Neuronal stem cell (in vitro differentiated cells): ENCODE results near the gene NTN4.

Experiments used
- DNase-seq: peaks from one replicate; pipeline ENCODE4 v3.0.0-alpha.2; 2013; ENCODE audit warnings: low spot score
- H2AFZ ChIP-seq: one replicate; pipeline ENCODE4 v1.6.1; 2013; ENCODE audit warnings: mild to moderate bottlenecking, low read length, inconsistent platforms
- H2AK5ac ChIP-seq: 2 replicates; pipeline ENCODE4 v1.6.1; 2013; ENCODE audit warnings: low read depth, mild to moderate bottlenecking, inconsistent platforms, low read length, moderate library complexity, mixed read lengths
- H2BK120ac ChIP-seq: 2 replicates; pipeline ENCODE4 v1.6.1; 2013; ENCODE audit warnings: low read depth, mild to moderate bottlenecking, inconsistent platforms, low read length, moderate library complexity, mixed read lengths
- H2BK12ac ChIP-seq: one replicate; pipeline ENCODE4 v1.6.1; 2013; ENCODE audit warnings: low read length, inconsistent platforms
- H2BK15ac ChIP-seq: 2 replicates; pipeline ENCODE4 v1.6.1; 2013; ENCODE audit warnings: mild to moderate bottlenecking, low read length, inconsistent platforms, mixed read lengths
- H2BK5ac ChIP-seq: one replicate; pipeline ENCODE4 v1.6.1; 2013; ENCODE audit warnings: inconsistent platforms, mild to moderate bottlenecking, low read length, moderate library complexity
- H3K14ac ChIP-seq: one replicate; pipeline ENCODE4 v1.6.1; 2013; ENCODE audit warnings: low read length, inconsistent platforms
- H3K18ac ChIP-seq: 2 replicates; pipeline ENCODE4 v1.6.1; 2013; ENCODE audit warnings: low read length, inconsistent platforms
- H3K23ac ChIP-seq: 2 replicates; pipeline ENCODE4 v1.6.1; 2013; ENCODE audit warnings: low read depth, mild to moderate bottlenecking, mixed read lengths, low read length, inconsistent platforms; ENCODE audit not compliant: poor library complexity
- H3K27ac ChIP-seq: replicated peaks from 3 replicates; pipeline ENCODE4 v1.5.1; 2013; ENCODE audit warnings: low read length, inconsistent platforms
- H3K27me3 ChIP-seq, 3 experiments: 2 replicates each; pipeline ENCODE4 v1.6.1; 2013; ENCODE audit warnings: low read length in 3 of 3, mild to moderate bottlenecking in 2 of 3, inconsistent platforms in 1 of 3, low read depth in 1 of 3, mixed read lengths in 1 of 3, moderate library complexity in 1 of 3; ENCODE audit not compliant: control insufficient read depth in 3 of 3, insufficient read depth in 3 of 3
- H3K36me3 ChIP-seq, 2 donors: replicated peaks in 1 of 2; 2 replicates each; pipeline ENCODE4 v1.6.1; 2013; ENCODE audit warnings: low read length in 2 of 2; ENCODE audit not compliant: control insufficient read depth in 2 of 2, insufficient read depth in 2 of 2
- H3K4ac ChIP-seq: 2 replicates; pipeline ENCODE4 v1.6.1; 2013; ENCODE audit warnings: inconsistent platforms, mild to moderate bottlenecking, low read length, moderate library complexity
- H3K4me1 ChIP-seq, 2 donors: 1 replicate in 1 of 2; 2 replicates in 1 of 2; pipeline ENCODE4 v1.6.1; 2013; ENCODE audit warnings: low read length in 2 of 2, low read depth in 1 of 2; ENCODE audit not compliant: control insufficient read depth in 2 of 2, insufficient read depth in 1 of 2
- H3K4me2 ChIP-seq: one replicate; pipeline ENCODE4 v1.6.1; 2013; ENCODE audit warnings: mild to moderate bottlenecking, low read length, inconsistent platforms; ENCODE audit not compliant: insufficient read depth, poor library complexity, severe bottlenecking
- H3K4me3 ChIP-seq, 2 donors: 2 replicates each; pipeline ENCODE4 v1.5.1; 2013; ENCODE audit warnings: low read length in 2 of 2, mild to moderate bottlenecking in 2 of 2, inconsistent platforms in 1 of 2, moderate library complexity in 1 of 2
- H3K79me1 ChIP-seq: one replicate; pipeline ENCODE4 v1.6.1; 2013; ENCODE audit warnings: low read depth, mild to moderate bottlenecking, inconsistent platforms, low read length, moderate library complexity
- H3K9ac ChIP-seq: one replicate; pipeline ENCODE4 v1.6.1; 2013; ENCODE audit warnings: mild to moderate bottlenecking, low read depth, low read length, inconsistent platforms; ENCODE audit not compliant: poor library complexity
- H3K9me3 ChIP-seq, 2 donors: replicated peaks in 1 of 2; 2 replicates each; pipeline versions ENCODE3 to v1.6.1; 2013; ENCODE audit warnings: low read length in 2 of 2, mild to moderate bottlenecking in 2 of 2, inconsistent platforms in 1 of 2, low read depth in 1 of 2, mixed read lengths in 1 of 2, moderate library complexity in 1 of 2; ENCODE audit not compliant: control insufficient read depth in 2 of 2, insufficient read depth in 1 of 2
- H4K8ac ChIP-seq: one replicate; pipeline ENCODE4 v1.6.1; 2013; ENCODE audit warnings: low read depth, mild to moderate bottlenecking, inconsistent platforms, low read length, moderate library complexity
- H4K91ac ChIP-seq: one replicate; pipeline ENCODE4 v1.6.1; 2013; ENCODE audit warnings: low read length, low read depth, mild to moderate bottlenecking, inconsistent platforms; ENCODE audit not compliant: poor library complexity
- WGBS, 2 donors: extraction: QIAGEN DNeasy Blood & Tissue Kit; methylation state at CpG; one replicate each; pipeline ENCODE4 v1.1.7; 2013; ENCODE audit warnings: missing lambda C conversion rate in 2 of 2, mixed read lengths in 1 of 2; ENCODE audit not compliant: insufficient read length in 2 of 2, insufficient replicate concordance in 1 of 2; ENCODE audit errors: extremely low coverage in 2 of 2; 5-methylcytosine and 5-hydroxymethylcytosine counted together

Gene NTN4

DNA sequence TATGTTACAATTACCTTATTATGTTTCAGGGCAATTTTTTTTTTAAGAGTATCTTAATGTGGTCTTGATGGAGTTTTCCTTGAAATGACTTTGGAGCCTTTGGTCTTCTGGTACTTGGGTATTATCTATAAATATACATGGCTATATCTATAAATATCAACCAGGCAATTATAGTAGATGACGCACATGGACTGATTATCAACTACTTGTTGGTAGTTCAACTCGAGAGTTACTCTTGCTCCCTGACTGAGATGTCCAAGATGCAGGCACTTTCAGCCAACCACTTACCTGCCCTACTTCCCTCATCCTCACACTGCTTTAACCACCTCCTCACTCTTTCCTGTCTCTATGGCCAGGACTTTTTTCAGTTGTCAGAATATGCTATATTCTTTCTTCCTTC, 85.4 kb downstream of the NTN4 start:
- no CpG with 5 or more reads among the region's 2 CpGs for WGBS, 2 donors
- no peaks in the 10 kb centered on the region for H3K79me1 ChIP-seq

DNA sequence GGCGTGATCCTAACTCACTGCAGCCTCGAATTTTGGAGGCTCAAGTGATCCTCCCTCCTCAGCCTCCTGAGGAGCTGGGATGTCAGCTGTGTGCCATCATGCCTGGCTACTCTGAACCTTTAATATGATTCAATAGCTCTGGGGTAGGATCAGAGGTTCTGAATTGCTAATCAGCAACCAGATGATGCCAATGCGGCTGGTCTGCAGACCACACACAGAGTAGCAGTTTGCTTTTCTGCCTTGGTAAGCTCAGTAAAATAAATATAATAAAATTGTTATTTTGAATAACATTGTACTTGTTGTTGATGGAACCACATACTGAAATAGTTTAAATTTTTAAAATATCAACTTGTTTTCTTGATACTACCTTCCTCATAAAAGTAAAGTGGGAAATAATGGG, 86.6 kb downstream of the NTN4 start:
- Histone ChIP-seq H3K4me3 (no peak overlapping the region), H3K4me1 (no peaks in the 10 kb centered on the region), H3K27ac (no peak overlapping the region), H3K9me3 (no peaks in the 10 kb centered on the region), H3K18ac (no peak overlapping the region), H2BK15ac (no peak overlapping the region), H3K9ac (no peak overlapping the region), H3K4me2 (no peak overlapping the region), H3K79me1 (no peaks in the 10 kb centered on the region), H3K27me3 (peaks cover 0 to 4% (median 0%) of the 10 kb centered on the region in 3 experiments), H2AFZ (no peak overlapping the region), H3K4ac (no peak overlapping the region), H4K8ac (no peak overlapping the region), H2BK12ac (no peak overlapping the region), H2BK5ac (no peak overlapping the region), H4K91ac (no peak overlapping the region), H3K14ac (no peak overlapping the region), H2BK120ac (no peak overlapping the region), H2AK5ac (no peak overlapping the region), H3K36me3 (no peaks in the 10 kb centered on the region), H3K23ac (no peak overlapping the region)
- WGBS, 2 donors, result no CpG with 5 or more reads among the region's 3 CpGs
- DNase-seq, result no peak

More for the DNA sequence above, 85.4 kb downstream of the NTN4 start:
- Histone ChIP-seq H3K23ac (no peak overlapping the region), H3K4me3 (no peak overlapping the region), H2BK12ac (no peak overlapping the region), H2BK120ac (no peak overlapping the region), H3K36me3 (no peaks in the 10 kb centered on the region), H3K4me2 (no peak overlapping the region), H2BK5ac (no peak overlapping the region), H3K9ac (no peak overlapping the region), H3K9me3 (no peaks in the 10 kb centered on the region), H2AK5ac (no peak overlapping the region), H3K27ac (no peak overlapping the region), H3K14ac (no peak overlapping the region), H2AFZ (no peak overlapping the region), H2BK15ac (no peak overlapping the region), H3K4me1 (no peaks in the 10 kb centered on the region), H3K27me3 (peaks cover 0 to 4% (median 0%) of the 10 kb centered on the region in 3 experiments), H3K18ac (no peak overlapping the region), H4K8ac (no peak overlapping the region), H4K91ac (no peak overlapping the region), H3K4ac (no peak overlapping the region)
- no peak for DNase-seq

DNA sequence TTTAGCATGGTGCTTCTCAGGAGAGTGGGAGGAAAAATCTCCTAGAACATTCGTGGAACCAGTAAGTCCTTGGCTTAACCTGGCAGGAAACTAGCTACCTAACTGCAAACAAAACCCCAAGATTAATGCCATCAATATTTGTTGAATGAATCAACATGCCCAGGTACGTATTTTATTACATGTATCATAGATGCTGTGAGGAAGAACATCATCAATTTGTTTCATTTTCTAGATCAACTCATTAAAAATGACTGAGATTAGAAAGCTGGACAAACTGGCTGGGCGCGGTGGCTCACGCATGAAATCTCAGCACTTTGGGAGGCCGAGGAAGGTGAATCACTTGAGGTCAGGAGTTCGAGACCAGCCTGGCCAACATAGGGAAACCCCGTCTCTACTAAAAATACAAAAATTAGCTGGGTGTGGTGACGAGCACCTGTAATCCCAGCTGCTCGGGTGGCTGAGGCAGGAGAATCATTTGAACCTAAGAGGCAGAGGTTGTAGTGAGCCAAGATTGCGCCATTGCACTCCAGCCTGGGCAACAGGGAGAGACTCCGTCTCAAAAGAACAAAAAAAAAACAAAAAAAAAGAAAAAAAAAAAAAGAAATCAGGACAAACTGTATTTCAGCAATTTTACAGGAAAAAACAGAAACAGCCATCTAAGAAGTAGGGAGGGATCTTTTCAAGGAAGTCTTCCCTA, 88.7 kb downstream of the NTN4 start:
- Histone ChIP-seq H2AK5ac (no peak overlapping the region), H3K14ac (no peak overlapping the region), H4K8ac (no peak overlapping the region), H3K36me3 (no peaks in the 10 kb centered on the region), H3K18ac (no peak overlapping the region), H3K23ac (no peak overlapping the region), H3K4me3 (no peak overlapping the region), H3K4me2 (no peak overlapping the region), H3K4ac (no peak overlapping the region), H2BK5ac (no peak overlapping the region), H2AFZ (no peak overlapping the region), H2BK15ac (no peak overlapping the region), H4K91ac (no peak overlapping the region), H3K9me3 (no peaks in the 10 kb centered on the region), H3K79me1 (no peaks in the 10 kb centered on the region), H2BK120ac (no peak overlapping the region), H3K27ac (no peak overlapping the region), H3K27me3 (peaks cover 0 to 4% (median 0%) of the 10 kb centered on the region in 3 experiments), H3K4me1 (no peaks in the 10 kb centered on the region), H2BK12ac (no peak overlapping the region), H3K9ac (no peak overlapping the region)
- no peak for DNase-seq
- whole genome bisulfite sequencing, 2 donors, result no CpG with 5 or more reads among the region's 12 CpGs

DNA sequence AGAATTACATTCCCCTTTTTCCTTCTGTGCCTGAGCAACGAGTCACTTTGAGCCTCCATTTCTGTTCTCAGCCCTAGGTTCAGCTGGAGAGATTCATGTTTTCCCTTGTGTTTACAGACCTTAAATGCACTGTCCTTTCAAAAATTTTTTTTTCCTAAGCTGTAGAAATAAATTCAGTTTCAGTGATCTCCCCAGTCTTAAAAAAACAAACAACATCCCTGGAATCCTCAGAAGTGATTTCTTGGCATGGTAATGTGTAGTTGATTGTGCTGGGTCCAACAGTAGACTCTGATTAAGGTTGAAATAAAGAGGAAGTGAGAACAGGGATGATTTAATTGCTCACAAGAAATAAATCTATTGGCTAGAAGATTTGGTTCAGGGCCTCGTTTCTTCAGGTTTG, 89.3 kb downstream of the NTN4 start:
- no peaks in the 10 kb centered on the region for H3K4me1 ChIP-seq
- H2BK5ac ChIP-seq, result no peak overlapping the region
- H2BK120ac ChIP-seq, result no peak overlapping the region
- H3K14ac ChIP-seq, result no peak overlapping the region
- H3K4me3 ChIP-seq, result no peak overlapping the region
- H2BK15ac ChIP-seq, result no peak overlapping the region
- no peak overlapping the region for H2BK12ac ChIP-seq
- H2AFZ ChIP-seq, result no peak overlapping the region
- no peak overlapping the region for H3K4me2 ChIP-seq
- no peak overlapping the region for H3K18ac ChIP-seq
- no peak overlapping the region for H4K8ac ChIP-seq
- H3K27ac ChIP-seq, result no peak overlapping the region
- peaks cover 0 to 4% (median 0%) of the 10 kb centered on the region in 3 experiments for H3K27me3 ChIP-seq
- H3K9ac ChIP-seq, result no peak overlapping the region
- no peaks in the 10 kb centered on the region for H3K9me3 ChIP-seq
- H3K23ac ChIP-seq, result no peak overlapping the region
- no CpG with 5 or more reads among the region's 2 CpGs for WGBS, 2 donors
- H4K91ac ChIP-seq, result no peak overlapping the region
- no peak overlapping the region for H2AK5ac ChIP-seq
- H3K4ac ChIP-seq, result no peak overlapping the region
- no peaks in the 10 kb centered on the region for H3K79me1 ChIP-seq
- DNase-seq, result no peak
- H3K36me3 ChIP-seq, result no peaks in the 10 kb centered on the region
